GM19328 (cell line): ENCODE results near the gene SAMHD1.
"Not testable (repeated sequence)": the region's sequence is repeated elsewhere in the genome, so short reads cannot be mapped to it uniquely, and the experiment has no call there.

Experiments used
- ATAC-seq: cut with Tn5 transposase; IDR thresholded peaks from one replicate; pipeline ENCODE4 v1.9.1; 2021; ENCODE audit warnings: mild to moderate bottlenecking, moderate library complexity; ENCODE audit not compliant: unreplicated experiment

The SAMHD1 gene

GRCh38 chr20:36856691-36857635 lies 94.5 kb downstream of the SAMHD1 start:
- no peak for ATAC-seq

- no peak for ATAC-seq
Measured at GRCh38 chr20:36856195-36856594, 95.3 kb downstream of the SAMHD1 start.

- ATAC-seq: no peak
Measured at GRCh38 chr20:36855241-36855657, 96.3 kb downstream of the SAMHD1 start.

GRCh38 chr20:36854348-36855240 lies 96.9 kb downstream of the SAMHD1 start:
- ATAC-seq: no peak

- no peak for ATAC-seq
Measured at GRCh38 chr20:36852187-36852586, 99.3 kb downstream of the SAMHD1 start.

- no peak for ATAC-seq
Measured at GRCh38 chr20:36851490-36851889, 100.0 kb downstream of the SAMHD1 start.

DNA sequence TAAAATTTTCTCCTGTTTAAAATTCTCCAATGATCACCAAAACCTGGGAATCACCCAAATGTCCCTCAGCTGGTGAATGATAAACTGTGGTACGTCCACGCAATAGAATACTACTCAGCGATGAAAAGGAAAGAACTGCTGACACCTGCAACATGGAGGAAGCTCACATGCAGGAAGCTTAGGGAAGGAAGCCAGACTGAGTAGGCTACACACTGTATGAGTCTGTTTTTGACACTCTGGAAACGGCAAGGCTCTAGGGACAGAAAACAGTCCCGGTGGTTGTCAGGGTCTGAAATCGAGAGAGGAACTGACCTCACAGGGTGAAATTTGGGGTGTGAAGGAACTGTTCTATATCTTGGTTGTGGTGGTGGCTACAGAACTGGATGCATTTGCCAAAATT lies 100.7 kb downstream of the SAMHD1 start:
- no peak for ATAC-seq

DNA sequence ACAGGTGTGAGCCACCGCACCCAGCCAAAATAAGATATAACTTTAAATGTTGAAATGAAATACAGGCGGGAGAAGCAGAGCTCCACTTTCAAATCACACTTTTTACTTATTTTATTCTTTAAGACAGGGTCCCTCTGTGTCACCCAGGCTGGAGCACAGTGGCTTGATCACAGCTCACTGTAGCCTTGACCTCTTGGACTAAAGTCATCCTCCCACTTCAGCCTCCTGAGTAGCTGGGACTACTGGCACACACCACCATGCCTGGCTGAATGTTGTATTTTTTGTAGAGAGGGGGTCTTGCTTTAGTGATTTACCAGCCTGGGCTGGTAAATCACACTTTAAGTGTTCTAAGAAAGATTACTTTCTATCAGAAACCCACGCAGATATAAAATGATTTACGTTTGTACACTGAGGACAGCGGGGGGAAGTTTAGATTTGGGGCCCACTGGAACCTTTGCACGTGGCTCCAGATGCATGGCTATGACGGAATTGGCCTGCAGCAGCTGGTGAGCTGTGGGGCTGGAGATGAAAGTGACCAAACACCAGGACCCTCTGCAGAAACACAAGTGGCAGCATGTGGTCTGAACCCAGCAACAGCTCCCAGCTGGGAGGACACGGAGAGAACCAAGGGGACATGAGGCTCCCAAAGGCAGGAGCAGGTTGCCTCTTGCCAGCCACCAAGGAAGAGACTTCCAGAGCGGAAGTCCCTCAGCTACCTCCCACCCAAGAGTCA lies 102.0 kb downstream of the SAMHD1 start:
- no peak for ATAC-seq

GRCh38 chr20:36848677-36849076 lies 102.8 kb downstream of the SAMHD1 start:
- no peak for ATAC-seq

- ATAC-seq: no peak
Measured at GRCh38 chr20:36848078-36848660, 103.3 kb downstream of the SAMHD1 start.

- no peak for ATAC-seq
Measured at GRCh38 chr20:36847710-36848040, 103.8 kb downstream of the SAMHD1 start.

DNA sequence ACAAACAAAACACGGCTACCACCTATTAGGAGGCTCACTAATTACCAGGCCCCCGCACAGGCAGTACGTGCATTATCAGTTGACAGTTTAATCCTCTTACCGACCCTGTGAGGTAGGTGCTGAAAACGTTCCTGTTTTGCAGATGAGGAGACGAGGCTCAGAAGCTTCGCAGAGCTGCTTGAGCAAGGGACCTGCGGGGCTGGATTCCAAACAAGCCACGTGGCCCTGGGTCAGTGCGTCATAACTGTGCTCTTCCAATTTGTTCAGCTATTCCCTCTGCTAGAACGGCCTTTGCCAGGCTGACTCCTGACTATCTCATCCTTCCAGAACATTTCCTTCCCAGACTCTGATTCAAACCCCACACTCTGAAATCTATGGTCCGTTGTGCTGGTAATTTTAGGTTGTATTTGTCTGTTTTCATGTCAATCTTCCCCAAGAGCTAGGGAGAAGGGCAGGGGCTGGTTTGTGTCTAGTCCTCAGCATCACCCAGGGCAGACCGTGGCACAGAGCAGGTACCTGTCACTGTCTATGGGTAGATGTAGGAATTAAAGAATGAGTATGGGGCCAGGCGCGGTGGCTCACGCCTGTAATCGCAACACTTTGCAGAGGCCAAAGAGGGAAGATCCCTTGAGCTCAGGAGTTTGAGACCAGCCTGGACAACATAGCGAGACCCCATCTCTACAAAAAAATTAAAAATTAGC lies 104.3 kb downstream of the SAMHD1 start:
- no peak for ATAC-seq

GRCh38 chr20:36845288-36845971 lies 106.1 kb downstream of the SAMHD1 start:
- ATAC-seq: no peak

DNA sequence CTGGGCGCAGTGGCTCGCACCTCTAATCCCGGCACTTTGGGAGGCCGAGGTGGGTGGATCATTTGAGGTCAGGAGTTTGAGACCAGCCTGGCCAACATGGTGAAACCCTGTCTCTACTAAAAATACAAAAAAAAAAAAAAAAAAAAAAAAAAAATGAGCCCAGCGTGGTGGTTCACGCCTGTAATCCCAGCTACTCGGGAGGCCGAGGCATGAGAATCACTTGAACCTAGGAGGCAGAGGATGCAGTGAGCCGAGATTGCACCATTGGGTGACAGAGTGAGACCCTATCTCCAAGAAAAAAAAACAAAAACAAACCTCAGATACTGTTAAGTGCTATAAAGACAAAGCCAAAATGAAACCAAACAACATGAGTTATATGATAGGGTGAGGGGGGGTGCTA lies 110.5 kb downstream of the SAMHD1 start:
- ATAC-seq: not testable (repeated sequence)
